Bone marrow (tissue), 2 donors: ENCODE measurements around the gene GRAMD2B.

Source experiments
- DNase-seq, 2 donors: peaks; one replicate each; lab custom pipeline; 2025; lab: John Stamatoyannopoulos, UW

Gene GRAMD2B

DNA sequence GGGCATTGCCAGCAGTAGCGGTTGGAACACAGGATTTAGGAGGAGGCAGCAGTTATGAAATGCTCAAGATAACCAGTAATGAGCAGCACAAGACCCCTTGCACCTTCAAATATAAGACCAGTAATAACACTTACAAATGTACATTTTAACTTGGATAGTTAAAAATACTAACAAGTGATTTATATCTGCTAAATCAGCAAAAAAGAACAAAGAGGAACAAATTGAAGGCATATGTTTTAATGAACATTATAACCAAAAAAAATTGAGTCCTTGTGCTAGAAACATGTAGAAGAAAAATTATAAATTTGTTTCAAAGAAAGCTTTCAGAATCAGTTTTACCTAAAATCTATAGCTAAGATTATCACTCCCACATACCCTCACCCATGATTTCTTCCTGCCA, 119.8 kb downstream of the GRAMD2B start:
- DNase-seq = no peak

DNA sequence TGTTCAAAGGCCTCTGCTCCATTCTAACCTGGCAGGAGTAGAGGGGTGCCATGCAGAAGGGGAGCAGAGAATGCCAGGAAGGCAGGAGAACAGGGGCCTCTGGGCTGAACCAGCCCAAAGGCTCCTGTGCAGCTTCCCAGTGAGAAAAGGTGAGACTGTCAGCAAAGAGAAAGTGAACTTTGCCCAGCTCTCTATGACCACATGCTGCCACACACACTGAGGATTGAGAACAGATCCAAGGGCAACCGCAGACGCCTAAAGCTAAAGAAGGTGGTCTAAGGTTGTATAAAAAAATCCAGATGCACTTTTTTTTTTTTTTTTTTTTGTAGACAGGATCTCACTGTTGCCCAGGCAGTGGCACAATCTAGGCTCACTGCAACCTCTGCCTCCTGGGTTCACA, 120.5 kb downstream of the GRAMD2B start:
- DNase-seq = no peak
